HCT116 (cell line): Measurements from ENCODE around the gene DUS3L. TPM values are rescaled to one million over a fixed set of nuclear protein-coding genes. Genes with fewer than 3 reads are reported as not detected.

Experiments used
- ATAC-seq: fragments of 200-7000 bp; cut with Tn5 transposase; 2 replicates; pipeline ENCODE4 v1.9.1; 2020; ENCODE audit warnings: mild to moderate bottlenecking, moderate library complexity
- BruUV-seq: library from RNA; stranded (reverse); fragments of 400-500 nt; replicated peaks from 2 replicates; lab custom pipeline; 2021; lab: Mats Ljungman, UMichigan
- CTCF ChIA-PET: fragments of 300-600 bp; sonication (Branson Sonifier 250); formaldehyde crosslinking; loops from one replicate; lab custom pipeline; 2021; ENCODE audit warnings: antibody characterized with exemption; lab: Charles Lee
- POLR2A ChIA-PET: fragments of 300-600, 350-600 bp; sonication (Branson Sonifier 250); formaldehyde crosslinking; loops from one replicate; lab custom pipeline; 2021; ENCODE audit warnings: antibody characterized with exemption; lab: Charles Lee
- RAD21 ChIA-PET, 2 experiments: fragments of 300-600 bp; sonication (Branson Sonifier 250); formaldehyde crosslinking; loops; one replicate each; lab custom pipeline; 2023; ENCODE audit warnings: low total read pairs in 2 of 2; ENCODE audit not compliant: uncharacterized antibody in 2 of 2, unreplicated experiment in 2 of 2, low non-redundant PET in 1 of 2; lab: Charles Lee
- DNase-seq: peaks from one replicate; pipeline ENCODE4 v3.0.0-alpha.2; 2010; ENCODE audit warnings: low read depth, low spot score
- H2AFZ ChIP-seq: fragments of 200-600 bp; shearing (Covaris generic), sonication (generic); 2 replicates; pipeline ENCODE4 v1.6.1; 2017; ENCODE audit warnings: low read depth, mixed run types, mixed read lengths, antibody characterized with exemption, low read length; ENCODE audit not compliant: poor library complexity, severe bottlenecking
- H3K27ac ChIP-seq: 2 replicates; pipeline ENCODE4 v1.5.1; 2012; ENCODE audit warnings: low read depth, low read length
- H3K27me3 ChIP-seq: fragments of 200-600 bp; sonication (generic); 2 replicates; pipeline ENCODE4 v1.6.1; 2016; ENCODE audit warnings: mixed run types, low read length, mixed read lengths; ENCODE audit not compliant: insufficient read depth
- H3K36me3 ChIP-seq, 2 experiments: fragments of 200-500 bp in 1 of 2; fragments of 200-600 bp in 1 of 2; sonication (Bioruptor generic) in 1 of 2; sonication (generic) in 1 of 2; 2 replicates each; pipeline versions ENCODE4 v1.5.1 to v1.6.1; 2014 to 2016; ENCODE audit warnings: low read length in 2 of 2, inconsistent platforms in 1 of 2, mixed read lengths in 1 of 2, mixed run types in 1 of 2; ENCODE audit not compliant: insufficient read depth in 2 of 2, control insufficient read depth in 1 of 2
- H3K4me1 ChIP-seq, 2 experiments: fragments of 200-600 bp in 1 of 2; sonication (generic) in 1 of 2; 2 replicates each; pipeline versions ENCODE4 v1.5.1 to v1.6.1; 2012 to 2017; ENCODE audit warnings: low read length in 2 of 2, inconsistent platforms in 1 of 2, mild to moderate bottlenecking in 1 of 2, mixed read lengths in 1 of 2, mixed run types in 1 of 2, moderate library complexity in 1 of 2; ENCODE audit not compliant: insufficient read depth in 2 of 2, control insufficient read depth in 1 of 2
- H3K4me2 ChIP-seq: fragments of 200-600 bp; sonication (generic); 2 replicates; pipeline ENCODE4 v1.6.1; 2017; ENCODE audit warnings: mixed run types, low read length, mixed read lengths
- H3K4me3 ChIP-seq, 2 experiments: fragments of 200-600 bp in 1 of 2; sonication (generic) in 1 of 2; replicated peaks in 1 of 2; 2 replicates each; pipeline ENCODE4 v1.5.1; 2011 to 2016; ENCODE audit warnings: low read length in 2 of 2, control low read depth in 1 of 2, low read depth in 1 of 2, mild to moderate bottlenecking in 1 of 2, mixed read lengths in 1 of 2, mixed run types in 1 of 2
- H3K79me2 ChIP-seq: fragments of 200-600 bp; sonication (generic); 2 replicates; pipeline ENCODE4 v1.6.1; 2017; ENCODE audit warnings: mild to moderate bottlenecking, mixed run types, low read length, moderate library complexity, mixed read lengths; ENCODE audit not compliant: insufficient read depth
- H3K9ac ChIP-seq: fragments of 200-600 bp; sonication (generic); 2 replicates; pipeline ENCODE4 v1.6.1; 2016; ENCODE audit warnings: low read length, mixed read lengths
- H3K9me2 ChIP-seq: fragments of 200-600 bp; sonication (generic), shearing (Covaris generic); 2 replicates; pipeline ENCODE4 v1.6.1; 2017; ENCODE audit warnings: mixed run types, mild to moderate bottlenecking, moderate library complexity; ENCODE audit not compliant: insufficient read depth
- H3K9me3 ChIP-seq, 2 experiments: fragments of 200-500 bp in 1 of 2; fragments of 200-600 bp in 1 of 2; sonication (Bioruptor generic) in 1 of 2; sonication (generic) in 1 of 2; 2 replicates each; pipeline ENCODE4 v1.6.1; 2014 to 2017; ENCODE audit warnings: low read length in 2 of 2, mixed read lengths in 2 of 2, inconsistent platforms in 1 of 2, low read depth in 1 of 2, mild to moderate bottlenecking in 1 of 2, mixed run types in 1 of 2, moderate library complexity in 1 of 2; ENCODE audit not compliant: control insufficient read depth in 1 of 2, insufficient read depth in 1 of 2
- H4K20me1 ChIP-seq: fragments of 200-600 bp; sonication (generic), shearing (Covaris generic); 2 replicates; pipeline ENCODE4 v1.6.1; 2017; ENCODE audit warnings: mixed run types, mild to moderate bottlenecking, moderate library complexity; ENCODE audit not compliant: insufficient read depth
- CEBPB ChIP-seq: IDR thresholded peaks from 2 replicates; pipeline ENCODE4 v1.6.1; 2012; ENCODE audit warnings: low read depth
- CTCF ChIP-seq, 3 experiments: fragments of 200-600 bp in 1 of 3; sonication (generic) in 1 of 3; IDR thresholded peaks in 2 of 3; conservative IDR thresholded peaks in 1 of 3; 2 replicates each; pipeline ENCODE4 v1.5.1; 2012 to 2017; ENCODE audit warnings: low read depth in 2 of 3, low read length in 2 of 3, antibody characterized with exemption in 1 of 3, borderline replicate concordance in 1 of 3, control low read depth in 1 of 3, mild to moderate bottlenecking in 1 of 3, mixed read lengths in 1 of 3, mixed run types in 1 of 3, moderate library complexity in 1 of 3; ENCODE audit not compliant: insufficient read depth in 1 of 3
- EGR1 ChIP-seq: IDR thresholded peaks from 2 replicates; pipeline ENCODE4 v1.6.1; 2012; ENCODE audit warnings: low read depth
- ELF1 ChIP-seq: IDR thresholded peaks from 2 replicates; pipeline ENCODE4 v1.6.1; 2012; ENCODE audit warnings: low read depth, borderline replicate concordance
- EZH2phosphoT487 ChIP-seq: fragments of 200-600 bp; IDR thresholded peaks from 2 replicates; pipeline ENCODE4 v1.6.1; 2018; ENCODE audit warnings: antibody characterized with exemption, borderline replicate concordance
- FOSL1 ChIP-seq: IDR thresholded peaks from 2 replicates; pipeline ENCODE4 v1.6.1; 2012; ENCODE audit warnings: low read depth
- RAD21 ChIP-seq: IDR thresholded peaks from 2 replicates; pipeline ENCODE4 v1.6.1; 2012; ENCODE audit warnings: low read depth, mild to moderate bottlenecking
- SIN3A ChIP-seq: IDR thresholded peaks from 2 replicates; pipeline ENCODE4 v1.6.1; 2012; ENCODE audit warnings: low read depth
- SP1 ChIP-seq: IDR thresholded peaks from 2 replicates; pipeline ENCODE4 v1.6.1; 2012; ENCODE audit warnings: low read depth
- SRF ChIP-seq: IDR thresholded peaks from 2 replicates; pipeline ENCODE4 v1.6.1; 2012; ENCODE audit warnings: low read depth
- ZBTB33 ChIP-seq: IDR thresholded peaks from 2 replicates; pipeline ENCODE4 v1.6.1; 2011; ENCODE audit warnings: mild to moderate bottlenecking, low read length, moderate library complexity; ENCODE audit not compliant: insufficient replicate concordance; ENCODE audit errors: extremely low read depth
- ZFX ChIP-seq: fragments of 450-650 bp; IDR thresholded peaks from 2 replicates; pipeline ENCODE4 v1.6.1; 2017
- ZNF274 ChIP-seq: fragments of 200-500 bp; sonication (Bioruptor generic); IDR thresholded peaks from 2 replicates; pipeline ENCODE4 v1.6.1; 2014; ENCODE audit warnings: mild to moderate bottlenecking, low read depth, low read length, inconsistent platforms
- intact Hi-C: fragments of 100-400 bp; cut with micrococcal nuclease; formaldehyde crosslinking; loops from 2 replicates; pipeline ENCODE4 v1.10.0; 2022
- total RNA-seq: library from RNA; stranded (reverse); gene quantifications from one replicate; pipeline ENCODE4 v1.2.1, GENCODE V29; 2021; ENCODE audit not compliant: unreplicated experiment
- TF ChIP-seq, protein P1 (sequence below): IDR thresholded peaks from 2 replicates; pipeline ENCODE4 v1.6.1; 2012

The DUS3L gene
- total RNA-seq, 1 experiment from 2014 or later: 78.1 TPM

DNA sequence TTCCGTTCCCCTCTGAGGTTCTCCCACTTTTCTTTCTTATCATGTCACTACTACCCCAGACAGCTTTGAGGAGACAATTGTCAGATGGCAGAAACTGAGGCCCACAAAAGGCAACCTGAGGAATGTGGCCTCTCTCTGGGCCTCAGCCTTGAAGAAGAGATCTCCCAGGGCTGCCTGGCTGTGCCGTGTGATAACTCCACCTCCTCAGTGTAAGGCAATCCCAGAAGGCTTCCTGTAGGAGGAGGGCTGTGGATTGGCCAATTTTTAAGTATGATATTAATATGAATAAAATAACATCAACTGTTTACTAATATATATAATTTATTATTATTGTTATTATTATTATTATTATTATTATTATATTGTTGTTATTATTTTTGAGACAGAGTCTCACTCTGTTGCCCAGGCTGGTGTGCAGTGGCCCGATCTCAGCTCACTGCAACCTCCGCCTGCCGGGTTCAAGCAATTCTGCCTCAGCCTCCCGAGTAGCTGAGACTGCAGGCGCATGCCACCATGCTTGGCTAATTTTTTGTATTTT lies 4.5 kb upstream of the DUS3L start (continued):
- TF ChIP-seq CTCF (IDR thresholded peaks at IDR 0.05 in 2 of 3, conservative IDR thresholded peaks at IDR 0.05 in 1 of 3; ENCODE audit: borderline replicate concordance in 1 of 3, insufficient read depth in 1 of 3, low read depth in 2 of 3, low read length in 2 of 3): no peak
- TF ChIP-seq ZNF274: no peak
- TF ChIP-seq, protein P1, sequence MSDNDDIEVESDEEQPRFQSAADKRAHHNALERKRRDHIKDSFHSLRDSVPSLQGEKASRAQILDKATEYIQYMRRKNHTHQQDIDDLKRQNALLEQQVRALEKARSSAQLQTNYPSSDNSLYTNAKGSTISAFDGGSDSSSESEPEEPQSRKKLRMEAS: no peak
- TF ChIP-seq SP1: no peak
- TF ChIP-seq ZBTB33: no peak

DNA sequence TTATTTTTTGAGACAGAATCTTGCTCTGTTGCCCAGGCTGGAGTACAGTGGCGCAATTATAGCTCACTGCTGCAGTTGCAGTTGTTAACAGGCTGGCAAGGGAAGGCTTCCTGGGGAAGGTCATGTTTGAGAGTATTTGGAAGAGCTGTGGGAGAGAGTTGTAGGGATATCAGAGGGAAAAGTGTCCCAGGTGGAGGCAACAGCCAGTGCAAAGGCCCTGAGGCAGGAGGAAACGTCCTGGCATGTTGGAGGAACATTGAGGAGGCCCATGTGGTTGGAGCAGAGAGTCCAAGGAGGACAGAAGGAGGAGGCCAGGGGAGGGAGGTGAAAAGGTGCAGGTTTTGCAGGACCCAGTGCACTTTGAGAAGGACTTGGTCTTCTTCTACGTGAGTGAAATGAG lies 2.2 kb upstream of the DUS3L start:
- peaks cover 9 to 22% of the 10 kb centered on the region in 2 experiments; a peak in 3 of 4 replicates for H3K4me1 ChIP-seq
- H3K36me3 ChIP-seq: peaks cover 10 to 18% of the 10 kb centered on the region in 2 experiments; a peak in 3 of 4 replicates
- H3K9me2 ChIP-seq: no peaks in the 10 kb centered on the region
- ChIA-PET RAD21 (interaction anchor here in 1 of 2 experiments (0.7 kb wide), 1 partner anchor 18 kb away, joined by 3 read pairs; no protein-coding TSS in a partner anchor), POLR2A (interaction anchor here (1.2 to 2.1 kb wide), 2 partner anchors 35 to 103 kb away, joined by 3 to 6 read pairs; partner anchors contain the start of gene RPL36), CTCF (interaction anchor here (0.6 to 5.5 kb wide), 6 partner anchors 11 to 104 kb away, joined by 3 to 49 read pairs (median 4); no protein-coding TSS in a partner anchor)
- H3K27ac ChIP-seq: no peak overlapping the region
- H3K4me2 ChIP-seq: no peak overlapping the region
- DNase-seq: no peak
- ATAC-seq: no peak
- no peaks in the 10 kb centered on the region for H3K27me3 ChIP-seq
- H3K9ac ChIP-seq: no peak overlapping the region
- peaks cover 20% of the 10 kb centered on the region for H3K79me2 ChIP-seq
- no peak overlapping the region for H3K4me3 ChIP-seq
- H2AFZ ChIP-seq: no peak overlapping the region
- no peaks in the 10 kb centered on the region; the same call in 1 of the 2 replicates for H4K20me1 ChIP-seq
- H3K9me3 ChIP-seq: no peaks in the 10 kb centered on the region
- intact Hi-C loops: no loop called here
- no TSS peak for BruUV-seq
- TF ChIP-seq SIN3A: no peak
- no peak for TF ChIP-seq SP1
- no peak for TF ChIP-seq EZH2phosphoT487
- no peak for TF ChIP-seq ZBTB33
- no peak for TF ChIP-seq CTCF (IDR thresholded peaks at IDR 0.05 in 2 of 3, conservative IDR thresholded peaks at IDR 0.05 in 1 of 3; ENCODE audit: borderline replicate concordance in 1 of 3, insufficient read depth in 1 of 3, low read depth in 2 of 3, low read length in 2 of 3)
- TF ChIP-seq SRF: no peak
- TF ChIP-seq ZNF274: no peak
- no peak for TF ChIP-seq EGR1
- no peak for TF ChIP-seq CEBPB
- TF ChIP-seq ZFX: no peak
- TF ChIP-seq ELF1: no peak
- no peak for TF ChIP-seq RAD21
- no peak for TF ChIP-seq FOSL1
- TF ChIP-seq, protein P1: no peak
